H9 (cell line): ENCODE measurements around the gene ARAF. TPM values are rescaled to one million over a fixed set of nuclear protein-coding genes. Genes with fewer than 3 reads are reported as not detected.

Source experiments
- DNase-seq: peaks from one replicate; pipeline ENCODE4 v3.0.0-alpha.2; 2017
- H2AFZ ChIP-seq: one replicate; pipeline ENCODE4 v1.6.1; 2013; ENCODE audit warnings: mild to moderate bottlenecking, low read length, control low read depth, moderate library complexity
- H2AK5ac ChIP-seq: 2 replicates; pipeline ENCODE4 v1.6.1; 2013; ENCODE audit warnings: low read length, control low read depth, mixed read lengths; ENCODE audit not compliant: insufficient read length
- H2BK120ac ChIP-seq: one replicate; pipeline ENCODE4 v1.6.1; 2013; ENCODE audit warnings: low read depth, mild to moderate bottlenecking, low read length, control low read depth, inconsistent platforms; ENCODE audit not compliant: poor library complexity, severe bottlenecking
- H2BK12ac ChIP-seq: 2 replicates; pipeline ENCODE4 v1.6.1; 2013; ENCODE audit warnings: low read length, control low read depth, mixed read lengths, low read depth; ENCODE audit not compliant: insufficient read length
- H2BK15ac ChIP-seq: 2 replicates; pipeline ENCODE4 v1.6.1; 2013; ENCODE audit warnings: low read depth, low read length, control low read depth
- H2BK20ac ChIP-seq: one replicate; pipeline ENCODE4 v1.6.1; 2013; ENCODE audit warnings: low read depth, mild to moderate bottlenecking, low read length, control low read depth, inconsistent platforms; ENCODE audit not compliant: poor library complexity, severe bottlenecking
- H2BK5ac ChIP-seq: 2 replicates; pipeline ENCODE4 v1.6.1; 2013; ENCODE audit warnings: low read length, control low read depth, mixed read lengths; ENCODE audit not compliant: insufficient read length
- H3K14ac ChIP-seq: 2 replicates; pipeline ENCODE4 v1.6.1; 2013; ENCODE audit warnings: low read length, control low read depth; ENCODE audit not compliant: insufficient read depth
- H3K18ac ChIP-seq: 2 replicates; pipeline ENCODE4 v1.6.1; 2013; ENCODE audit warnings: low read depth, mild to moderate bottlenecking, mixed read lengths, low read length, control low read depth; ENCODE audit not compliant: insufficient read length
- H3K23ac ChIP-seq: 2 replicates; pipeline ENCODE4 v1.6.1; 2013; ENCODE audit warnings: low read length, control low read depth, mixed read lengths, low read depth; ENCODE audit not compliant: insufficient read length
- H3K23me2 ChIP-seq: 2 replicates; pipeline ENCODE4 v1.6.1; 2013; ENCODE audit warnings: low read depth, mild to moderate bottlenecking, mixed read lengths, low read length, control low read depth; ENCODE audit not compliant: insufficient read length, poor library complexity, severe bottlenecking
- H3K27ac ChIP-seq: 2 replicates; pipeline ENCODE4 v1.5.1; 2013; ENCODE audit warnings: low read length, control low read depth, mixed read lengths, low read depth; ENCODE audit not compliant: insufficient read length
- H3K27me3 ChIP-seq: 2 replicates; pipeline ENCODE4 v1.6.1; 2013; ENCODE audit warnings: low read length, control low read depth, inconsistent platforms; ENCODE audit not compliant: insufficient read depth
- H3K4ac ChIP-seq: 2 replicates; pipeline ENCODE4 v1.6.1; 2013; ENCODE audit warnings: low read depth, mild to moderate bottlenecking, control low read depth, inconsistent platforms, low read length, moderate library complexity
- H3K4me1 ChIP-seq: 2 replicates; pipeline ENCODE4 v1.6.1; 2013; ENCODE audit warnings: low read length, control low read depth, inconsistent platforms; ENCODE audit not compliant: insufficient read depth
- H3K4me2 ChIP-seq: 2 replicates; pipeline ENCODE4 v1.6.1; 2013; ENCODE audit warnings: low read length, control low read depth, mixed read lengths; ENCODE audit not compliant: insufficient read length, insufficient read depth
- H3K56ac ChIP-seq: 2 replicates; pipeline ENCODE4 v1.6.1; 2013; ENCODE audit warnings: low read depth, mild to moderate bottlenecking, mixed read lengths, low read length, control low read depth; ENCODE audit not compliant: insufficient read length
- H3K79me1 ChIP-seq: 2 replicates; pipeline ENCODE4 v1.6.1; 2013; ENCODE audit warnings: low read depth, mild to moderate bottlenecking, moderate library complexity, low read length, control low read depth, inconsistent platforms; ENCODE audit not compliant: insufficient read depth, poor library complexity, severe bottlenecking
- H3K79me2 ChIP-seq: 2 replicates; pipeline ENCODE4 v1.6.1; 2013; ENCODE audit warnings: low read length, control low read depth, inconsistent platforms; ENCODE audit not compliant: insufficient read depth
- H3K9ac ChIP-seq: 2 replicates; pipeline ENCODE4 v1.6.1; 2013; ENCODE audit warnings: low read length, control low read depth, mixed read lengths; ENCODE audit not compliant: insufficient read length; ENCODE audit errors: extremely low read depth
- H3K9me3 ChIP-seq: one replicate; pipeline ENCODE4 v1.6.1; 2013; ENCODE audit warnings: low read depth, low read length, inconsistent platforms; ENCODE audit not compliant: control insufficient read depth
- H3T11ph ChIP-seq: one replicate; pipeline ENCODE4 v1.6.1; 2013; ENCODE audit warnings: mild to moderate bottlenecking, low read length, control low read depth, inconsistent platforms
- H4K20me1 ChIP-seq: one replicate; pipeline ENCODE4 v1.6.1; 2013; ENCODE audit not compliant: control insufficient read depth, insufficient read length, insufficient read depth
- H4K5ac ChIP-seq: 2 replicates; pipeline ENCODE4 v1.6.1; 2013; ENCODE audit warnings: low read depth, mild to moderate bottlenecking, mixed read lengths, low read length, control low read depth; ENCODE audit not compliant: insufficient read length
- H4K8ac ChIP-seq: replicated peaks from 2 replicates; pipeline ENCODE4 v1.6.1; 2013; ENCODE audit warnings: low read length, control low read depth, mixed read lengths, low read depth; ENCODE audit not compliant: insufficient read length
- H4K91ac ChIP-seq: 2 replicates; pipeline ENCODE4 v1.6.1; 2013; ENCODE audit warnings: low read depth, mild to moderate bottlenecking, moderate library complexity, mixed read lengths, low read length, control low read depth; ENCODE audit not compliant: insufficient read length
- H3K27ac Mint-ChIP-seq, 3 experiments: 2 replicates in 2 of 3; 3 replicates in 1 of 3; pipeline ENCODE4 v1.8.0; 2020 to 2021; ENCODE audit warnings: mixed read lengths in 3 of 3, mild to moderate bottlenecking in 1 of 3, moderate library complexity in 1 of 3
- H3K27me3 Mint-ChIP-seq: 2 replicates; pipeline ENCODE4 v1.8.0; 2021; ENCODE audit warnings: low read depth, mild to moderate bottlenecking, moderate library complexity, mixed read lengths
- H3K36me3 Mint-ChIP-seq, 3 experiments: 2 replicates in 2 of 3; 3 replicates in 1 of 3; pipeline ENCODE4 v1.8.0; 2020 to 2021; ENCODE audit warnings: low read depth in 3 of 3, mixed read lengths in 3 of 3; ENCODE audit not compliant: insufficient read depth in 1 of 3
- H3K4me1 Mint-ChIP-seq, 2 experiments: 2 replicates each; pipeline ENCODE4 v1.8.0; 2020; ENCODE audit warnings: mixed read lengths in 2 of 2
- H3K4me3 Mint-ChIP-seq, 2 experiments: 2 replicates in 1 of 2; 3 replicates in 1 of 2; pipeline ENCODE4 v1.8.0; 2020 to 2021; ENCODE audit warnings: mild to moderate bottlenecking in 2 of 2, mixed read lengths in 2 of 2, moderate library complexity in 1 of 2
- H3K9me3 Mint-ChIP-seq, 2 experiments: 2 replicates in 1 of 2; 3 replicates in 1 of 2; pipeline ENCODE4 v1.8.0; 2020; ENCODE audit warnings: mild to moderate bottlenecking in 2 of 2, mixed read lengths in 2 of 2, moderate library complexity in 1 of 2
- CTCF ChIP-seq: fragments of 200-600 bp; sonication (generic); conservative IDR thresholded peaks from 3 replicates; pipeline ENCODE4 v1.8.0; 2021; ENCODE audit warnings: antibody characterized with exemption, mild to moderate bottlenecking
- total RNA-seq: library from RNA; stranded (reverse); gene quantifications from 2 replicates; pipeline ENCODE4 v1.2.1, GENCODE V29; 2021

ARAF gene
- total RNA-seq, 1 experiment from 2014 or later = 48.1 TPM

GRCh38 chrX:47612418-47612817, 51.4 kb downstream of the ARAF start:
- H3K36me3 Mint-ChIP-seq = peaks cover 0 to 15% (median 11%) of the 10 kb centered on the region in 3 experiments; a peak in 5 of 7 replicates
- H3K18ac ChIP-seq = no peak overlapping the region

More at GRCh38 chrX:47612418-47612817, 51.4 kb downstream of the ARAF start:
- Mint-ChIP-seq H3K9me3 (peaks cover 79 to 85% of the 10 kb centered on the region in 2 experiments), H3K4me1 (peaks cover 11 to 26% of the 10 kb centered on the region in 2 experiments), H3K4me3 (no peak overlapping the region), H3K27me3 (no peaks in the 10 kb centered on the region; the same call in 1 of the 2 replicates), H3K27ac (peak overlapping the region in 1 of 3 experiments; percentile 68; a peak in 2 of 7 replicates)
- Histone ChIP-seq H3K79me2 (no peaks in the 10 kb centered on the region), H3K4me1 (no peaks in the 10 kb centered on the region; the same call in 1 of the 2 replicates), H3K9me3 (peaks cover 44% of the 10 kb centered on the region), H2BK5ac (no peak overlapping the region), H3K27ac (no peak overlapping the region), H3T11ph (no peak overlapping the region), H3K23ac (no peak overlapping the region), H3K23me2 (no peaks in the 10 kb centered on the region), H4K20me1 (no peaks in the 10 kb centered on the region), H4K5ac (no peak overlapping the region), H2AFZ (no peak overlapping the region), H2BK20ac (no peak overlapping the region), H2BK15ac (no peak overlapping the region), H3K4me2 (no peak overlapping the region), H3K27me3 (no peaks in the 10 kb centered on the region), H3K4ac (no peak overlapping the region), H2AK5ac (no peak overlapping the region), H3K9ac (no peak overlapping the region), H4K91ac (no peak overlapping the region), H3K14ac (no peak overlapping the region), H2BK12ac (no peak overlapping the region), H3K56ac (no peak overlapping the region), H2BK120ac (no peak overlapping the region), H4K8ac (no peak overlapping the region), H3K79me1 (no peaks in the 10 kb centered on the region)
- no peak for TF ChIP-seq CTCF
- DNase-seq = no peak
